GM12878 (cell line): ENCODE data around the gene FAM131B. TPM values are rescaled to one million over a fixed set of nuclear protein-coding genes. Genes with fewer than 3 reads are reported as not detected.

Experiments
- ATF7 ChIP-seq: fragments of 450-650 bp; IDR thresholded peaks from 2 replicates; pipeline ENCODE4 v1.6.1; 2016; ENCODE audit warnings: low read depth, mild to moderate bottlenecking
- BRCA1 ChIP-seq: IDR thresholded peaks from 2 replicates; pipeline ENCODE4 v1.6.1; 2011; ENCODE audit warnings: low read depth, low read length, improper control_type of control experiment
- CBX3 ChIP-seq: fragments of 200-600 bp; sonication (generic); IDR thresholded peaks from 2 replicates; pipeline ENCODE4 v1.6.1; 2016; ENCODE audit warnings: low read depth, borderline replicate concordance
- CHD2 ChIP-seq: IDR thresholded peaks from 2 replicates; pipeline ENCODE4 v1.6.1; 2011; ENCODE audit warnings: low read depth, low read length, improper control_type of control experiment, borderline replicate concordance
- CHD4 ChIP-seq: fragments of 200-600 bp; sonication (generic); IDR thresholded peaks from 2 replicates; pipeline ENCODE4 v1.6.1; 2016; ENCODE audit warnings: mild to moderate bottlenecking
- HCFC1 ChIP-seq: fragments of 150-350 bp; IDR thresholded peaks from 2 replicates; pipeline ENCODE4 v1.6.1; 2014; ENCODE audit warnings: low read length
- JUND ChIP-seq: IDR thresholded peaks from 2 replicates; pipeline ENCODE4 v1.6.1; 2012; ENCODE audit warnings: low read depth, mild to moderate bottlenecking, low read length, improper control_type of control experiment, moderate library complexity
- KDM1A ChIP-seq: fragments of 200-600 bp; sonication (generic); IDR thresholded peaks from 2 replicates; pipeline ENCODE4 v1.6.1; 2016; ENCODE audit warnings: borderline replicate concordance
- MTA2 ChIP-seq: fragments of 450-650 bp; IDR thresholded peaks from 2 replicates; pipeline ENCODE4 v1.6.1; 2016; ENCODE audit warnings: low read depth, mild to moderate bottlenecking, moderate library complexity
- MXI1 ChIP-seq: fragments of 150-350 bp; IDR thresholded peaks from 2 replicates; pipeline ENCODE4 v1.6.1; 2011; ENCODE audit warnings: low read depth, mild to moderate bottlenecking, inconsistent platforms, low read length, improper control_type of control experiment
- MYC ChIP-seq: IDR thresholded peaks from 2 replicates; pipeline ENCODE4 v1.6.1; 2011; ENCODE audit warnings: mild to moderate bottlenecking, low read length, moderate library complexity, inconsistent platforms; ENCODE audit not compliant: insufficient read depth, insufficient replicate concordance, insufficient read length, severe bottlenecking
- NFIC ChIP-seq: IDR thresholded peaks from 2 replicates; pipeline ENCODE4 v1.6.1; 2012; ENCODE audit warnings: low read depth, mild to moderate bottlenecking, inconsistent platforms, low read length, moderate library complexity
- POLR2AphosphoS5 ChIP-seq: IDR thresholded peaks from 2 replicates; pipeline ENCODE4 v1.6.1; 2011; ENCODE audit warnings: mild to moderate bottlenecking, low read length, inconsistent platforms
- RBBP5 ChIP-seq: fragments of 200-600 bp; sonication (generic); conservative IDR thresholded peaks from 2 replicates; pipeline ENCODE4 v1.6.1; 2016
- SMC3 ChIP-seq: IDR thresholded peaks from 2 replicates; pipeline ENCODE4 v1.6.1; 2011; ENCODE audit warnings: low read length, improper control_type of control experiment, borderline replicate concordance
- SUZ12 ChIP-seq: fragments of 200-600 bp; sonication (generic); IDR thresholded peaks from one replicate; pipeline ENCODE4 v1.6.1; 2018; ENCODE audit warnings: antibody characterized with exemption, mild to moderate bottlenecking; ENCODE audit not compliant: unreplicated experiment
- YY1 ChIP-seq: IDR thresholded peaks from 2 replicates; pipeline ENCODE4 v1.6.1; 2011; ENCODE audit warnings: low read depth, mild to moderate bottlenecking, low read length
- polyA plus RNA-seq, 11 experiments: library from polyadenylated mRNA; depleted of rRNA in 4 of 11; unstranded in 6 of 11; stranded (reverse) in 5 of 11; fragments of >200 nt; fragmentation: Nextera tagmentation in 4 of 11; fragmentation: Illumina TruSeq in 1 of 11; extraction: Ambion mirVana in 4 of 11; extraction: Trizol in 1 of 11; gene quantifications; 1 replicate in 1 of 11; 2 replicates in 10 of 11; pipeline versions ENCODE4 v1.2.1 to v1.2.3, GENCODE V29; 2011 to 2016; ENCODE audit warnings: inconsistent platforms in 2 of 11, missing spikeins in 2 of 11, low read depth in 1 of 11
- total RNA-seq, 4 experiments: library from RNA; depleted of rRNA in 3 of 4; stranded (reverse); fragments of >200 nt in 3 of 4; fragmentation: Illumina TruSeq in 1 of 4; extraction: Trizol in 1 of 4; gene quantifications; 2 replicates each; pipeline versions ENCODE4 v1.2.1 to v1.2.3, GENCODE V29; 2013 to 2021
- TF ChIP-seq, protein P1 (sequence below): IDR thresholded peaks from 2 replicates; pipeline ENCODE4 v1.6.1; 2011; ENCODE audit warnings: borderline replicate concordance, low read depth, mild to moderate bottlenecking, moderate library complexity, low read length; ENCODE audit not compliant: insufficient read depth, poor library complexity, severe bottlenecking
- TF ChIP-seq, protein P2 (sequence below): fragments of 450-650 bp; IDR thresholded peaks from 2 replicates; pipeline ENCODE4 v1.6.1; 2018; ENCODE audit warnings: borderline replicate concordance, mild to moderate bottlenecking; ENCODE audit not compliant: partially characterized antibody
- TF ChIP-seq, protein P3 (sequence below): IDR thresholded peaks from 2 replicates; pipeline ENCODE4 v1.6.1; 2012; ENCODE audit warnings: low read depth, low read length, improper control_type of control experiment
- TF ChIP-seq, protein P4 (sequence below): fragments of 150-350 bp; IDR thresholded peaks from 2 replicates; pipeline ENCODE4 v1.6.1; 2016; ENCODE audit warnings: low read depth, low read length

Gene FAM131B
- total and polyA plus RNA-seq, 10 of the 15 experiments (the other 5 are each of a cell fraction or from before 2014, with no cell fraction given), result 0.03 to 0.05 TPM; not detected in 8

DNA sequence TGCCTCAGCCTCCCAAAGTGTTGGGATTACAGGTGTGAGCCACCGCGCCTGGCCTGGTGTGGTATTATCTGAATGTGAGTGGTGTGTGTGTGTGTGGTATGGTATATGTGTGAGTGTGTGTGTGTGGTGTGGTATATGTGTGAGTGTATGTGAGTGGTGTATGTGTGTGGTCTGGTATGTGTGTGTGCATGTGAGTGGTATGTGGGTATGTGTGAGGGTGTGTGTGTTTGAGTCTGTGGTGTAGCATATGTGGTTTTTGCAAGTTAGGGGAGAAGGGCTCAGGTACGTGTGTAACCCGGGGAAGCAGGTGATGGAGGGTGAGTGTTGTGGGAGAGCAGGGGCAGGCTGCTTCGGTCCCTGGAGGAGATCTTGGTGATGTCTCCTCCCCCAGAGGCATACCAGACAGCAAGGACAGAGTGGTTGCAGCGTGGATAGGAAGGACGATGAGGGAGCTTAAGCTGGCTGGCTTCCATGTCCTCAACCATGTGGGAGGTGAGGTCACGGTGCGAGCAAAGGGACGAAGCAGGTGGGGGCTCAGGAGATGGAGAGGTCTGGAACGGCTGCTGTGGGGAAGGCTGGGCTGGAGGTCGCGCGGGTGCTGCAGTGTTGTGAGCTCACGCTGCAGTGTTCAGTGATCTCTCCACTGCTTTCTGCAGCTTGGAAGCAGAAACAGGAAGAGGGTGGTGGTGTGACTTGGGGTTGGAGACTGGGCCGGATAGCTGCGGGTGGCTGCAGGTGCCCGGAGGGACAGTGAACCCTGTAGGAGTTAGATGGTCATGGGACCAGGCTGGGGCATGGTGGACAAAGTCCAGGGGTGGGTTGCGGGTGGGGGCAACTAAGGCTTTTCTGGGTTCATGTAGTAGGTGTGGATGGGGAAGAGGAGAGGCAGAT is 23.6 kb upstream of the FAM131B start (continued):
- TF ChIP-seq, protein P1, sequence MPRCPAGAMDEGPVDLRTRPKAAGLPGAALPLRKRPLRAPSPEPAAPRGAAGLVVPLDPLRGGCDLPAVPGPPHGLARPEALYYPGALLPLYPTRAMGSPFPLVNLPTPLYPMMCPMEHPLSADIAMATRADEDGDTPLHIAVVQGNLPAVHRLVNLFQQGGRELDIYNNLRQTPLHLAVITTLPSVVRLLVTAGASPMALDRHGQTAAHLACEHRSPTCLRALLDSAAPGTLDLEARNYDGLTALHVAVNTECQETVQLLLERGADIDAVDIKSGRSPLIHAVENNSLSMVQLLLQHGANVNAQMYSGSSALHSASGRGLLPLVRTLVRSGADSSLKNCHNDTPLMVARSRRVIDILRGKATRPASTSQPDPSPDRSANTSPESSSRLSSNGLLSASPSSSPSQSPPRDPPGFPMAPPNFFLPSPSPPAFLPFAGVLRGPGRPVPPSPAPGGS, result no peak
- TF ChIP-seq KDM1A (no peak), MYC (no peak), CHD2 (no peak), RBBP5 (no peak), HCFC1 (no peak), CBX3 (no peak), CHD4 (no peak), POLR2AphosphoS5 (no peak; the same call in 1 of the 2 replicates), MTA2 (peak; percentile 44; the same call in 1 of the 2 replicates), SMC3 (no peak), YY1 (no peak), SUZ12 (no peak), NFIC (no peak), MXI1 (0 out of 2 replicates have a peak, but pooled peaks have one; percentile 32), JUND (no peak), ATF7 (peak; percentile 48; the same call in 1 of the 2 replicates), BRCA1 (no peak)
- TF ChIP-seq, protein P2, sequence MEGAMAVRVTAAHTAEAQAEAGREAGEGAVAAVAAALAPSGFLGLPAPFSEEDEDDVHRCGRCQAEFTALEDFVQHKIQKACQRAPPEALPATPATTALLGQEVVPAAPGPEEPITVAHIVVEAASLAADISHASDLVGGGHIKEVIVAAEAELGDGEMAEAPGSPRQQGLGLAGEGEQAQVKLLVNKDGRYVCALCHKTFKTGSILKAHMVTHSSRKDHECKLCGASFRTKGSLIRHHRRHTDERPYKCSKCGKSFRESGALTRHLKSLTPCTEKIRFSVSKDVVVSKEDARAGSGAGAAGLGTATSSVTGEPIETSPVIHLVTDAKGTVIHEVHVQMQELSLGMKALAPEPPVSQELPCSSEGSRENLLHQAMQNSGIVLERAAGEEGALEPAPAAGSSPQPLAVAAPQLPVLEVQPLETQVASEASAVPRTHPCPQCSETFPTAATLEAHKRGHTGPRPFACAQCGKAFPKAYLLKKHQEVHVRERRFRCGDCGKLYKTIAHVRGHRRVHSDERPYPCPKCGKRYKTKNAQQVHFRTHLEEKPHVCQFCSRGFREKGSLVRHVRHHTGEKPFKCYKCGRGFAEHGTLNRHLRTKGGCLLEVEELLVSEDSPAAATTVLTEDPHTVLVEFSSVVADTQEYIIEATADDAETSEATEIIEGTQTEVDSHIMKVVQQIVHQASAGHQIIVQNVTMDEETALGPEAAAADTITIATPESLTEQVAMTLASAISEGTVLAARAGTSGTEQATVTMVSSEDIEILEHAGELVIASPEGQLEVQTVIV, result no peak
- TF ChIP-seq, protein P3, sequence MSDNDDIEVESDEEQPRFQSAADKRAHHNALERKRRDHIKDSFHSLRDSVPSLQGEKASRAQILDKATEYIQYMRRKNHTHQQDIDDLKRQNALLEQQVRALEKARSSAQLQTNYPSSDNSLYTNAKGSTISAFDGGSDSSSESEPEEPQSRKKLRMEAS, result no peak
- TF ChIP-seq, protein P4, sequence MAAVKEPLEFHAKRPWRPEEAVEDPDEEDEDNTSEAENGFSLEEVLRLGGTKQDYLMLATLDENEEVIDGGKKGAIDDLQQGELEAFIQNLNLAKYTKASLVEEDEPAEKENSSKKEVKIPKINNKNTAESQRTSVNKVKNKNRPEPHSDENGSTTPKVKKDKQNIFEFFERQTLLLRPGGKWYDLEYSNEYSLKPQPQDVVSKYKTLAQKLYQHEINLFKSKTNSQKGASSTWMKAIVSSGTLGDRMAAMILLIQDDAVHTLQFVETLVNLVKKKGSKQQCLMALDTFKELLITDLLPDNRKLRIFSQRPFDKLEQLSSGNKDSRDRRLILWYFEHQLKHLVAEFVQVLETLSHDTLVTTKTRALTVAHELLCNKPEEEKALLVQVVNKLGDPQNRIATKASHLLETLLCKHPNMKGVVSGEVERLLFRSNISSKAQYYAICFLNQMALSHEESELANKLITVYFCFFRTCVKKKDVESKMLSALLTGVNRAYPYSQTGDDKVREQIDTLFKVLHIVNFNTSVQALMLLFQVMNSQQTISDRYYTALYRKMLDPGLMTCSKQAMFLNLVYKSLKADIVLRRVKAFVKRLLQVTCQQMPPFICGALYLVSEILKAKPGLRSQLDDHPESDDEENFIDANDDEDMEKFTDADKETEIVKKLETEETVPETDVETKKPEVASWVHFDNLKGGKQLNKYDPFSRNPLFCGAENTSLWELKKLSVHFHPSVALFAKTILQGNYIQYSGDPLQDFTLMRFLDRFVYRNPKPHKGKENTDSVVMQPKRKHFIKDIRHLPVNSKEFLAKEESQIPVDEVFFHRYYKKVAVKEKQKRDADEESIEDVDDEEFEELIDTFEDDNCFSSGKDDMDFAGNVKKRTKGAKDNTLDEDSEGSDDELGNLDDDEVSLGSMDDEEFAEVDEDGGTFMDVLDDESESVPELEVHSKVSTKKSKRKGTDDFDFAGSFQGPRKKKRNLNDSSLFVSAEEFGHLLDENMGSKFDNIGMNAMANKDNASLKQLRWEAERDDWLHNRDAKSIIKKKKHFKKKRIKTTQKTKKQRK, result no peak
